Activated T-helper 1 cell treated with anti-CD3 and anti-CD28 coated beads, Interleukin-12 subunit alpha, Interleukin-12 subunit beta, Interleukin-2, Interleukin-4 antibody, amounts not matched to agents 30 ng/mL and 10 ng/mL and 1 ng/mL, durations not matched to agents 14 hours and 24 hours and 36 hours (primary cell): ENCODE measurements around the gene KRTAP5-2. TPM values are rescaled to one million over a fixed set of nuclear protein-coding genes. Genes with fewer than 3 reads are reported as not detected.

Experiments used
- DNase-seq: peaks from one replicate; pipeline ENCODE4 v3.0.0; 2021; ENCODE audit warnings: low spot score
- H3K27ac Mint-ChIP-seq: one replicate; pipeline ENCODE4 v1.8.0; 2021; ENCODE audit warnings: mild to moderate bottlenecking, mixed read lengths
- H3K27me3 Mint-ChIP-seq: one replicate; pipeline ENCODE4 v1.8.0; 2022; ENCODE audit warnings: mild to moderate bottlenecking, moderate library complexity, mixed read lengths; ENCODE audit not compliant: insufficient read depth
- H3K36me3 Mint-ChIP-seq: one replicate; pipeline ENCODE4 v1.8.0; 2021; ENCODE audit warnings: low read depth, mixed read lengths
- H3K4me1 Mint-ChIP-seq: one replicate; pipeline ENCODE4 v1.8.0; 2021; ENCODE audit warnings: low read depth, mixed read lengths
- H3K4me3 Mint-ChIP-seq: one replicate; pipeline ENCODE4 v1.8.0; 2021; ENCODE audit warnings: mild to moderate bottlenecking, moderate library complexity, mixed read lengths
- H3K9me3 Mint-ChIP-seq: one replicate; pipeline ENCODE4 v1.8.0; 2021; ENCODE audit warnings: mixed read lengths
- intact Hi-C: fragments of 100-400 bp; cut with micrococcal nuclease; formaldehyde crosslinking; loops from one replicate; pipeline ENCODE4 v1.15.1; 2024
- total RNA-seq: library from RNA; stranded (reverse); gene quantifications from 2 replicates; pipeline ENCODE4 v1.2.3, GENCODE V29; 2022

Gene KRTAP5-2
- total RNA-seq, 1 donor from 2014 or later = not detected

DNA sequence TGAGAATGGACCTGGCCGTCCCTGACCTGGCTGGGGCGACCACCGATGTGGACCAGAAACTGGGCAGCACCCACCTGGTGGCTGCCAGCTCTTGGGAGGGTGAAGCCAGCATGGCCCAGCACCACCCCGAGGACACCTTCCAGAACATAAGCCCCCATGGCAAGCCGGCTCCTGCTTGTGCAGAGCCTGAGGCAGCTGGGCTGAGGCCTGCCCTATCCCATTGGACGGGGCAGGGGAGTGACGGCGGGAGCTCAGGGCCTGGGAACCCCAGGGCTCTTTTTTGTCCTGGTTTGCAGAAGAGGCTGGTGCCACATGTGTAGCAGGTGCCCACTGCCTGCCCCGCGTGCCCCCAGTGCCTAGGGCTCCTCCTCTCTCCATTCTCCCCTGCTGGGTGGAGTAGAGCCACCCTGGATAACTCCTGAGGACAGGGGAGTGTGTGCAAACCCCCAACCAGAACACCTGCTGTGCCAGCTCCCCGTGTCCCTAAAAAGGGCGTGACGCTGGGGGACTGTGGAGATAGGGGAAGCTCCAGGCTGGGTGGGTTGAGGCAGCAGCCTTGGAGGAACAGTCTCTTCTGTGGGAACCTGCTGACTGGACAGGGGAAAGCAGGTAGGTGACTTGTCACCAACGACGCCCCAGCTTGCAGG, 38.0 kb downstream of the KRTAP5-2 start:
- intact Hi-C loops = no loop called here
- Mint-ChIP-seq H3K27me3 (no peaks in the 10 kb centered on the region), H3K36me3 (no peaks in the 10 kb centered on the region), H3K27ac (no peak overlapping the region), H3K4me3 (no peak overlapping the region), H3K4me1 (no peaks in the 10 kb centered on the region), H3K9me3 (no peaks in the 10 kb centered on the region)
- no peak for DNase-seq

DNA sequence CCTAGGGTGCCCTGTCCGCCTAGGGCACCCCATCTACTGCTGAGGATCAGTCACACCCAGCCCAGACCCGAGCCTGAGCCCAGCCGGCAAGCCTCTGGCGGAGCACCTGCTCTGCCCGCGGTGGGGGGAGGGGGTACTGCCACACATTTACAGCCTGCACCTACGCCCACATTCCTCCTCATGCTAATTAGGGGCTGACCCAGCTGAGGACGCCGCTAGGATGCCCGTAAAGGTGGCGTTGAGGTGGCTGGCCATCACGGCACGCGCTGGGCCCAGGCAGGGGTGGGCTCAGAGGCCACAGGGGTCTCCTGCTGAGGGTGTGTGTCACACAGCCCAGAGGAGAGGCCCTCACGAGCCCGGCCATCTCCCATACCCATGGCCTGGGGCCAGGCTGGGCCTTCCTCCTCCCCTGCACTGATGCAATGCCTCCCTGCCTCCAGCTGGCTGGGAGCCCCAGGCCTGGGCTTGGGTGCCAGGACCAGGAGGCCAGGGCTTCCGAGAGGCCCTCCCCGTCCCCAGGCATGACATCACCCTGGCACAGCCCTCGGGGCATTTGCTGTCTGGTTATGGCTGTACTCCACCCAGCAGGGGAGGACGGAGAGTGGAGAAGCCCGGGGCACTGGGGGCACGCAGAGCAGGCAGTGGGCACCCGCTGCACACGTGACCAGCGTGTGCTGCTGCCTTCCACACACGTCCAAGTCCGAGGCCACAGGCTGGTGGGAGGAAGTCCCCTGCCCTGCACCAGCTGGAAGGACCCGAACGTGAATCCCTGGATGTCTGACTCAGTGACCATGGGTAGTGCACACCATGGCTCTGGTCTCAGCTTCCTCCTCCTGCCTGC, 38.8 kb downstream of the KRTAP5-2 start:
- Mint-ChIP-seq H3K4me1 (no peaks in the 10 kb centered on the region), H3K4me3 (no peak overlapping the region), H3K9me3 (no peaks in the 10 kb centered on the region), H3K27me3 (peaks cover 2% of the 10 kb centered on the region), H3K27ac (no peak overlapping the region), H3K36me3 (no peaks in the 10 kb centered on the region)
- DNase-seq = no peak
- intact Hi-C loops = no loop called here

DNA sequence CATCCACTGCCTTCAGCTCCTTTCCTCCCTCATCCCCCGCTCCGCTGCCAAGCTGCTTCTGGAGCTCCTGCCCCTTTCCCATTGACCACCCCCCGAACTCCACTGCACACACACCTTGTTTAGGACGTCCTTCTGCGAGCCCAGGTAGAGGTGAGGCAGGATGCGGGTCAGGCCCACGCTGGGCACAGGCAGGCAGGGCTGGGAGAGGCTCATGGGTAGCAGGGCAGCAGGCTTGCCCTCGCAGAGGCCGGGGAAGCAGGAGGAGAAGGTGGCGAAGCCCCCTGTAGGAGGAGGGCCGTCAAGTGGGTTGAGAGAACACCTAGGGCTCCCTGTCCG, 39.4 kb downstream of the KRTAP5-2 start:
- Mint-ChIP-seq H3K9me3 (no peaks in the 10 kb centered on the region), H3K4me1 (no peaks in the 10 kb centered on the region), H3K27me3 (peaks cover 2% of the 10 kb centered on the region), H3K36me3 (no peaks in the 10 kb centered on the region), H3K27ac (no peak overlapping the region), H3K4me3 (no peak overlapping the region)
- DNase-seq = no peak
- intact Hi-C loops = no loop called here

DNA sequence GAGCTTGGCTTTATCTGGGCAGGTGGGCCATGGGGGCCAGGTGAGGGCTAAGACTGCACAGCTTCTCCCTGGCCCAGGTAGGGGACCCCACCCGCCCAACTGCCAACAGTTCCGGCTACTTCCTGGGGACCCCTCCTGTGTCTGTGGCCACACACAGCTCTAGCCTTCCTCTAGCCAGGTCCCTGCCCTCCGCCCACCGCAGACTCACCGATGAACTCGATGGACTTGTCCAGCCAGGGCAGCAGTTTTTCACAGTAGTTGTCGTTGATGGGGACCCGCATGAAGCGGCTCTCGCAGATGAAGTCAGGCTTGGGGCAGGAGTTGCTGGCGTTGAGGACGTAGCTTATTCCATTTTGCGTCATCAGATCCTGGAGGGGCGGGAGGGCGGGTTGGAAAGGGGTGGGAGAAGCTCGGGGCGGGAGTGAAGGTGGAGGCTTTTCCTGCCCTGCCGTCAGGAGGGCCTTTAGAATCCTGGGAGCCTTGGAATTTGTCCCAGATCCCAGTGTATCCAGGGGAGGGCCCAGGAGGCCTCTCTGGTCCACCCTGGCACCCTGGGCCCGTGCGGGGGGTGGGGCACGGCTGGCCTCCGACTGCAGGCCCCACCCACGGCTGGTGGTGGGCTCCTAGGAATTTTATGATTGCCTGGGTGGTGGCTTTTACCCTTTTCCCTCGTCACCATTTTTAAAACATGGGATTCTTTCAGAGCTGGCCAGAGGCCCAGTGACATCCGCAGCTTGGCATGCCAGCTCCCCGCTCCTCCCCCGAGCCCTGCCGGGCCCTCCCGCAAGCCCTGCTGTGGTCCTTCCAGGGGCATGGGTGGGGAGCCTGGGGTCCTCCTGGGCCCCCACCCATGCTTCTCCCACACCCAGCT, 40.0 kb downstream of the KRTAP5-2 start:
- H3K4me1 Mint-ChIP-seq = no peaks in the 10 kb centered on the region
- no peak for DNase-seq
- no peak overlapping the region for H3K4me3 Mint-ChIP-seq
- H3K36me3 Mint-ChIP-seq = no peaks in the 10 kb centered on the region
- peaks cover 2% of the 10 kb centered on the region for H3K27me3 Mint-ChIP-seq
- no peak overlapping the region for H3K27ac Mint-ChIP-seq
- intact Hi-C loops = no loop called here
- H3K9me3 Mint-ChIP-seq = no peaks in the 10 kb centered on the region

DNA sequence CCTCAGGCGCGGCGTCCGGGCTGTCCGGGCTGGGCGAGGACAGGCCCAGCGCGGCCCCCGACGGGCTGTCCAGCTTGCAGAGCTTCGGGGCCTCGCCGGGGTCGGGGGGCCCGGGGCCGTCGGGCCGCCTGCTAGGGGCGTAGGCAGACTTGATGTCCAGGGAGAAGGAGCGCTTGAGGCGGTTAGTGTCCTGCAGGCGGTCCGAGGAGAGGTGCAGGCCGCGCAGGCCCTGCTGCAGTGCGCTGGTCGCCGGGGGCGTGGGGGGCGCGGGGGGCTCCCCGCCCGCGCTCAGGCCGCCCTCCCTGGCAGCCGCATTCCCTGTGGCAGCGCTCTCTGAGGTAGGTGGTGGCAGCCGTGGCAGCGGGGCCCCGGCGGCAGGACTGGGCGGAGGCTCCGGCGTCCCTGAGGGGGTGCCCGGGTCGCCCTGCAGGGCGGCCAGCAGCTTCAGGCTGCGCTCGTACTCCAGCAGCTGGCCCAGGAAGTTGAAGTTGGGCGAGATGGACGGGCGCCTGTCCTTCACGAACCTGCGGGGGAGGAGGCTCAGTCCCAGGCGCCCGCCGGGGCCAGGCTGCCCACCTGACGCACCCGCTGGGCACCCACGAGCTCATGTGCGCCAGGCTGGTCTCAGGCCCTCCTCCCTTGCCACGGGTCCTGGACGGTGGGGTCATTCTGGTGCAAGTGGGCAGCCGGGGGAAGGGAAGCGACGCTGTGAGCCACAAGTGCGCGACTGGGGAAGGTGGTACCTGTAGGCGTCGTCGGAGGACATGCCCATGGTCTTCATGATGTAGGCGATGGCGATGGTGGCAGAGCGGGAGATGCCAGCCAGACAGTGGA, 40.8 kb downstream of the KRTAP5-2 start:
- H3K27me3 Mint-ChIP-seq = peaks cover 2% of the 10 kb centered on the region
- H3K27ac Mint-ChIP-seq = no peak overlapping the region
- no peaks in the 10 kb centered on the region for H3K9me3 Mint-ChIP-seq
- no peaks in the 10 kb centered on the region for H3K4me1 Mint-ChIP-seq
- no peak for DNase-seq
- H3K4me3 Mint-ChIP-seq = no peak overlapping the region
- intact Hi-C loops = no loop called here
- H3K36me3 Mint-ChIP-seq = no peaks in the 10 kb centered on the region

DNA sequence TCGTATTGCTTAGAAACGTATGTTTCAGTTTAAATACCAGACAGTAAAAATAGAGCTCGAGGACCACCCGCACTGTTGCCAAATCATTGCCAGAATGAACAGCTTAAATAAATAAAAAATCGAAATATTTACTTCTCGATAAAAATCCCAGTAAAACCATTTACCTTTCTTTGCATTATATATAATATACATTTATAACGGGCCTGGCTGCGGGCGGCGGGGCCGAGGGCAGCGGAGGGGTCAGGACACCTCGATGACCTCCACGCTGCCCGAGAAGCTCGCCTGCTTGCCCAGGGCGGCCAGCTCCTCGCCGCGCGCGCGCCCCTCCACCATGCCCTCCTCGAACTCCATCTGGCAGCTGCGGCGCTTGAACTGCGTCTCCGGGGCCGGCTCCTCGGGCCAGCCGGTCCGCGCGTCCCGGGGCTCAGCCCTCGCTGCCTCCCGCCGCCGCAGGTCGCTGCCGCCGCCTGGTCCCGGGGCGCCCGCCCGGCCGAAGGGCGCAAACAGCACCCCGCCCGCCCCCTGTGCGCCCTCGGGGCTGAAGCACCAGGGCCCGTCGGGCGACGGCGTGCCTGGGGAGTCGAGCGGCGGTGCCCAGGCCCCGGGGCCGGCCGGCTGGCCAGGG, 41.7 kb downstream of the KRTAP5-2 start:
- H3K36me3 Mint-ChIP-seq = no peaks in the 10 kb centered on the region

DNA sequence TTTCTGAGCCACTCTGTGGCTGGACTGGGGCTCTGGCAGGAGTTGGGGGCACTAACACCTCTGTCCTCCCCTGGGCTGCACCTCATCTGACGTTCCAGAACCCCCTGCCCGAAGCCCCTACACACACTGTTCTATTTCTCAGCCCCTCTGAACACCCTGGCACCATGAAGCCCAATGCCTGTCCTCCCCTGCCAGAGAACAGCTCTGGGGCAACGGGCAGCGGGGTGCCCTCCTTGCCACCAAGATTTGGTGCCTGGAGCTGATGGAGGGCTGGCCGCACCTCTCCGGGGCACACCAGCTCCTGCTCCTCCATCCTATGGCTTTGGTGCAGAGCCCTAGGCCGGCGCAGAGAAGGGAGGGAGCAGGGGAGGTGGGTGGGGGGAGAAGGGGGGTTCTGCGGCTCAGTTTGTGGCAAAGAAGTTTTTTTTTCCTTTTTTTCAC, 42.4 kb downstream of the KRTAP5-2 start:
- Mint-ChIP-seq H3K27me3 (peaks cover 2% of the 10 kb centered on the region), H3K9me3 (no peaks in the 10 kb centered on the region), H3K27ac (no peak overlapping the region), H3K36me3 (no peaks in the 10 kb centered on the region), H3K4me3 (no peak overlapping the region), H3K4me1 (no peaks in the 10 kb centered on the region)
- intact Hi-C loops = no loop called here
- DNase-seq = no peak

More for the DNA sequence above, 41.7 kb downstream of the KRTAP5-2 start:
- Mint-ChIP-seq H3K9me3 (no peaks in the 10 kb centered on the region), H3K27ac (no peak overlapping the region), H3K4me3 (no peak overlapping the region), H3K4me1 (no peaks in the 10 kb centered on the region), H3K27me3 (peaks cover 2% of the 10 kb centered on the region)
- intact Hi-C loops = no loop called here
- DNase-seq = no peak

DNA sequence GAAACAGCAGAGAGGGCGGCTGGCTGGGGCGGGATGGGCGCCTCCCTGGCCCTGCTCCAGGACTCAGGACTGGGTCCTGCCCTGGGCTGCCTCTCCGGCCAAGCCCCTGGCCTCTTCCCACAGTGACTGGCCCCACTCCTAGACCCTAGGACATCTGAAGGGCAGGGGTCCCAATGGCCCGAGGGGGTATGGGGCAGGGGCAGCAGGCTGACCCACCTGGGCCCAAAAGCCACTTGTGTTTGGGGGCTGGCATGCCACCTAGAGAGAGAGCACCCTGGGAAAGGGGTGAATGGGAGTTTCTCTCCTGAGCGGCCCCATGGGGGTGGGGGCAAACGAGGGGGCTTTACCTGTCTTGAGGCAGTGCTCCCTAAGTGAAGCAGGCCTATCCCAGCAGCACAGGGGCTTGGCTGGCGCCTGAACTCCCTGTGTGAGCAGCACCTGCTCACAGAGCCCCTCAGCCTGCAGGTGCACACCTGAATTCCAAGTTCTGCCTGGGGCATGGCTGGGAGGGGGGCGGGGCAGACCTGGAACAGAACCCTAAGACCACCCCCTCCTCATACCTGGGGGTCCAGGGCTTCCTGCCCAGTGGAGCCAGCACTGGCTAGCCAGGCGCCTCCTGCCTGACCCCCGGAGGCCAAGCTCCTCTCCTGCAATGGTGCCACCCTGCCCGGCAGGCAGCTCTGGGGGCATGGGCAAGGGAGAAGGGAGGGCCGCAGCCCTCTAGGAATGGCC, 42.9 kb downstream of the KRTAP5-2 start:
- H3K27ac Mint-ChIP-seq = no peak overlapping the region
- H3K9me3 Mint-ChIP-seq = no peaks in the 10 kb centered on the region
- no peaks in the 10 kb centered on the region for H3K36me3 Mint-ChIP-seq
- intact Hi-C loops = no loop called here
- DNase-seq = no peak
- no peaks in the 10 kb centered on the region for H3K4me1 Mint-ChIP-seq
- H3K27me3 Mint-ChIP-seq = peaks cover 2% of the 10 kb centered on the region
- H3K4me3 Mint-ChIP-seq = no peak overlapping the region

DNA sequence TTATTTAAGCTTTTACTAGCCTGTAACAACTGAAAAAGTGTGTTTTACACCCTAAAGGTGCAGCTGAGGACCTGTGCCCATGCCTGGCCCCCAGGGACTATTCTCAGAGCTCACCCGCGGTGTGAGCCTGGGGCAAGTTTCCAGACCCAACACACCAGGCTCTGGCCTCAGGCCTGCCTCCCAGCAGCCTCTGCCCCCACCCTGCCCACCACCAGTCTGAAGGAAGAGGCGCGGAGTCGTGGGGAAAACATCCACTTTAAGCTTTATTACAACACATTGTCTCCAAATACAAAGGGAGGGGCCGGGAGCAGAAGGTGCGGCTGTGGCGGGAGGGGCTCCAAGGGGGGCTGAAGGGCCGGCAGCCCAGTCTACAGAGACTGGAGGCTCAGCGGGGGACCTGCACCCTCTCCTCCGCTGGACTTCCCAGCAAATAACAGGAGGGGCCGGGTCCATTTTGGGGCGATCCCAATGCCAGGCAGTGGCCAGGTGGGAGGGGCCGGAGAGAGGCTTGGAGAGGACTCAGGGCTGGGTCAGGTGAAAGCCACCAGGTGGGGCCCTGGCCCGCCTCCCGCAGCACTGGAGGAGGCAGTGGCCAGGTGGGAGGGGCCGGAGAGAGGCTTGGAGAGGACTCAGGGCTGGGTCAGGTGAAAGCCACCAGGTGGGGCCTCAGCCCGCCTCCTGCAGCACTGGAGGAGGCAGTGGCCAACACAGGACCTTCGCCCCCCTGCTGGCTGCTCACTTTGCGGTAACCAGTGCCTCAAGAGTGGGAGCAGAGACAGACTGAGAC, 44.1 kb downstream of the KRTAP5-2 start:
- intact Hi-C loops = no loop called here
- H3K4me1 Mint-ChIP-seq = no peaks in the 10 kb centered on the region
- peaks cover 5% of the 10 kb centered on the region for H3K27me3 Mint-ChIP-seq
- DNase-seq = no peak
- no peak overlapping the region for H3K4me3 Mint-ChIP-seq
- no peak overlapping the region for H3K27ac Mint-ChIP-seq
- H3K36me3 Mint-ChIP-seq = no peaks in the 10 kb centered on the region
- no peaks in the 10 kb centered on the region for H3K9me3 Mint-ChIP-seq

DNA sequence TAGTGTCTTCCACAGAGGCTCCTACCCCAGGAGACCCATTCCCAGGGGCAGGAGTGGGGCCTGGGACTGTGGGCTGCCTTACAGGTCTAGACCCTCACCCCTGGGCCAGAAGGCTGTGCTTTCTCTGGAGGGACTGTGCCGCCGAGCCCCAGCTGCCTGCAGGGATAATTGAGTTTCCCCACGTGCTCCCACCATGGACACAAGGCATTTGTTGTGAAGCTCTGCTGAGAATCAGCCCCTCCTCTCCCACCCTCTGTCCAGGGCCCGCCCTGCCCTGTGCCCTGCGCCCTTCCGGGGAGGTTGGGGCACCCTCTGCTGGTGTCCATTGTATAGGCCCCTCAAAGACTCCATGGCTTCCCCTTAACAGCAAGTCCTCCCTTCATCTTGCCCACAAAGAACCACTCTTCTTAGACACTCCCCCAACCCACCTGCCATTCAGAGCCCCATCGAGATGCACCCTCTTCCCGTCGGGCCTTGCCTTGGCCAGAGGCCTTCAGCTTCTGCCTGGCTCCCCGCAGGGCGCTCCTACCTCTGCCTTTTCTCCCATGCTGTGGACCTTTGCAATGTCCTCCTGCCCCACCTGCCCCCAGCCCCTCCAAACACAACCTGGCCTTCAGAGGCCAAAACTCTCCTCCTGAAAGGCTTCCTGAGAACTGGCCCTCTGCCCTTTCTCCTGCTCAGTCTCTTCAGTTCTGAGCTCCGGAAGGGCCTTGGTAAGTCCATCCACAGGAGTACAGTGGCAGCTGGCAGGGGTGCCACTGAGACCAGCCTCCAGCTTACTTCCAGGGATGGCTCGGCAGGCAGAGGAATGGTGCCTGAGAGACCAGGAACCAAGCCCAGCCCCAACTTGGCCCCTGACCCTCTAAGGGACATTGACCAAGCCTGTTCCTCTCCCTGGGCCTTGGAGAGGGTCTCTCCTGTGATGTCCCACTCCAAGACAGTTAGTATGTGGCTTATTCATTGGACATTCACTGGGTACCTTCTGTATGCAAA, 48.5 kb downstream of the KRTAP5-2 start:
- intact Hi-C loops = loop anchor here (10.0 kb wide), 1 partner anchor 75 kb away; the partner anchor contains the start of genes KRTAP5-4 and KRTAP5-5
- Mint-ChIP-seq H3K9me3 (no peaks in the 10 kb centered on the region), H3K4me1 (no peaks in the 10 kb centered on the region), H3K27me3 (peaks cover 30% of the 10 kb centered on the region), H3K36me3 (no peaks in the 10 kb centered on the region), H3K27ac (no peak overlapping the region), H3K4me3 (no peak overlapping the region)
- DNase-seq = no peak
